NAMALWA (cell line): ENCODE data around the gene FEM1B.

Experiments used
- DNase-seq: peaks from one replicate; pipeline ENCODE4 v3.0.0-alpha.2; 2015; ENCODE audit warnings: low spot score

Gene FEM1B

DNA sequence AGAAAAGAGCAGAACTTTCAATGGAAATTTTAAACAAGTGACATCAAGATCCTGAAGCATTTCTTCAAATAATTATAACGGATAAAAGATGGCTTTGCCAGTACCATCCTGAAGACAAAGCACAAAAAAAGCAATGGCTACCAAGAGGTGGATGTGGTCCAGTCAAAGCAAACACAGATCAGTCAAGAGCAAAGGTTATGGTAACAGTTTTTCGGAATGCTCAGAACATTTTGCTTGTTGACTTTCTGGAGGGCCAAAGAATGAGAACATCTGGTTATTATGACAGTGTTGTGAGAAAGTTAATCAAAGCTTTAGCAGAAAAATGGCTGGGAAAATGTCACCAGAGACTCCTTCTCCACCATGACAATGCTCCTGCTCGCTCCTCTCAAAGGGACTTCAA lies 31.5 kb downstream of the FEM1B start:
- DNase-seq = no peak

DNA sequence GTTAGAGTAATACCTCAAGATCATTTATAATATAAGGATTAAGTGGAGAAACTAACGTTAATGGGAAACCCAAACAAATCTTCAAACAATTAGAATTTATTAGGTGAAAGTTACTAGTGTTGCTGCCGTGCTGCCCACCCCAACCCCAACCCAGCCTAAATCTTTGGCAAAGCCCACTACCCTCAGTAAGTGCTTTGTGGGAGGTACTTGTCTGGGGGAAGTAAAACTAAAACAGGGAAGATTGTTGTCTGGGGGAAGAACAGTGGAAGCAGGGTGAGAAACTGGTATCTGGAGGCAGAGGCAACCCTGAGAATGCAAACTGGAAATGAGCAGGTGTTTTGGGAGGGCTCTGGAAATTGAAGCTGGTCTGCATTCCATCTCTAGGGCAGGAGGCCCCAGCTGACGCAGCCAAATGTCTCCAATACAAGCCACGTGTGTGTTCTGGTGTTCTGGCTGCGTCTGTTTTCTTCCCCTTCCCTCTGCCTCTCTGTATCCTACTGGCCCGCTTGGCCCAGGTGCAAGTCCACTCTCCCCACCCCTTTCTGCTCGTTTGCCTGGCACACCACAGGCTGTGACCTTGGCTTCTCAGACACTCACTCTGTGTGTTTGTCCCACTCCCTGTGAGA lies 32.7 kb downstream of the FEM1B start:
- no peak for DNase-seq

DNA sequence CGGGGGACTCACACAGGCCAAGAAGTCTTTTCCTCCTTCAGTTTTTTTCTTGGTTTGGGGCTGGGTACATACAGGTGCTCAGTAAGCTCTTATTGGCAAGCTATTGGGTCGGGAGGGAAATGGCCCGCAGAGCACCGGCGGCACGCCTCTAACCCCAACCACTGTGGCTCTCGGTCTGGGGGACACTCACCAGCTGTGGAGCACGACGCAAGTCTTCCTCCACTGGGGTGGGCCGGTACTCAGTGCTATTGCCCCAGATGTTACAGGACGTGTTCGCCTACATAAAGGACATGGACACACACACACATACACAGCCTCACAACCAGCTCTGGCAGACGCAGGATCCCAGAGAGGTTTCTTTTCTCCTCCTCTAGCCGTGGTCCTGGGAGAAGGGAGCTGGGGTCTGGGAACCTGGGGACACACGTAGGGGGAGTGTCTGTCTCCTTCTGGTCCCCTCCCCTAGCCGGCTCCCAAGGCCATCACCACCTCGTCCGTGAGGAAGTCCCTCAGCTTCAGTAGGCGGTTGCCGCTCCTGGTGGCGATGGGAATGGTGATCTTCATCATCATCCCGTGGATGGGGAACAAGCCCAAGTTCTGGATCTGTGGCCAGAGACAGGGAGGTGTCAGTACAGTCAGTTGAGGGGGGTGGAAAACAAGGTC lies 33.4 kb downstream of the FEM1B start:
- DNase-seq = no peak

DNA sequence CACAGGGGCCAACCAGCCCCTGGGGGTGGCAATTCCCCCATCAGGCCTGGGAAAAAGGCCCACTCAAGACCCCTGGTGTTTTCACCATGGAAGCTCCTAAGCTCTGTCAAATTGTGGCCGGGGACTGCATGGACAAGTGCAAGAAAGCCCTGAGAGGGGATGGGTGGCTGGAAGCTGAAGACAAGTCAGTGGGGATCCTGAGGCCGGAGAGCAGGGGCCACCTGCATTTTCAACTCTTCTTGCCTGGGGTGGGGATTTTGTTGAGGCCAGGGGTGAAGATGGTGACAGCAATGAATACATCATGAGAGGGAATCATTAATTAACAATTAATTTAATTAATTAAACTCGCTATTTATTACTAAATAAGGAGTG lies 33.9 kb downstream of the FEM1B start:
- DNase-seq = no peak

DNA sequence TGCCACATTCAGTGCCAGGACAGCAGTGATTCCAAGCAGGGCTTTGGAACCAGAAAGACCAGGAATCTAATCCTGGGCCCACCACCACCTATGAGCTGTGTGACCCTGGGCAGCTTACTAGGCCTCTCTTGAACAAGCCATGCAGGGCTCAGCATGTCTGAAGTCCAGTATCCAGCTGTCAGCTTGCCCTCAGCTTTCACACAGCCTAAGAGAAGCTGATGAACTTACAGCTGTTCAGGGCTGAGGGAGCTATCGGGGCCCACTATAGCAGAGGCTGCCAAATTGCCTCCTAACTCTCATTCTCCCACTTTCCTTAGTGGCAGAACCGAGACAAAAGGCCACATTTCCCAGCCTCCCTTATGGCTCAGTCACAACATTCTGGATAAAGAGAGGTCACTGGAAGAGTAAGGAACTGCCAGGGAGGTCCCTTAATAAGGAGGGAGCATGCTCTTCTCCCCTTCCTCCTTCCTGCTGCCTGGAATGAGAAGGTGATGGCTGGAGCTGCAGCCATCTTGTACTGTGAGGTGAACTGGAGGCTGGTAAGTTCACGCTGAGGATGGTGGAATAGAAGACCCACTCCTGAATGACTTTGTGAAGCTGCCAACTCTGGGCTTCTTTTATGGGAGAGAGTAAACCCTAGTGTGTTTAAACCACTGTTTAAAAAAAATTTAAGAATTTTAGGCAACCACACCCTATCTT lies 34.5 kb downstream of the FEM1B start:
- DNase-seq = no peak

DNA sequence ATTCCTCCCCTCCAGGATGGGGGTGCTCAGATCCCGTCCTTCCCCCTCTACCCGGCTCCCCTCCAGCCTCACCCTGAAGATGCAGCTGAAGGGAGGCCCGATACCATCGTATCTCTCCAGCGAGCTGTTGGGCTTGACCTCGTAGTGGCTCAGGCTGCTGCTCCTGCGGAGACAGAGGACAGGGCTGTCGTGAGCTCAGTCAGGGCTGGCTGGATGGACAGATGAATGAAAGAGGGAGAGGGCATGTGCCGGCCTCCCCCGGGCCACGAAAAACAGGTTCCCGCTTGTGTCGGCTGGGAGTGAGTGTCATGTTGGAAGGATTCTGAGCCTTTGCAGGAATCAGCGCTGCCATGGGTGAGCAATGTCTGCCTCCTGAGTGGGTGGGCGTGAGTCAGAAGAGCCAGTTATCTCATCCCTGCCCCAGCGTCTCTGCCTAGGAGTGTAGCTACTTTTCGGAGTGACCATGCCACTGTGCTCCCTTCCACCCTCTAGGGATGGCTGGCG lies 35.2 kb downstream of the FEM1B start:
- no peak for DNase-seq

DNA sequence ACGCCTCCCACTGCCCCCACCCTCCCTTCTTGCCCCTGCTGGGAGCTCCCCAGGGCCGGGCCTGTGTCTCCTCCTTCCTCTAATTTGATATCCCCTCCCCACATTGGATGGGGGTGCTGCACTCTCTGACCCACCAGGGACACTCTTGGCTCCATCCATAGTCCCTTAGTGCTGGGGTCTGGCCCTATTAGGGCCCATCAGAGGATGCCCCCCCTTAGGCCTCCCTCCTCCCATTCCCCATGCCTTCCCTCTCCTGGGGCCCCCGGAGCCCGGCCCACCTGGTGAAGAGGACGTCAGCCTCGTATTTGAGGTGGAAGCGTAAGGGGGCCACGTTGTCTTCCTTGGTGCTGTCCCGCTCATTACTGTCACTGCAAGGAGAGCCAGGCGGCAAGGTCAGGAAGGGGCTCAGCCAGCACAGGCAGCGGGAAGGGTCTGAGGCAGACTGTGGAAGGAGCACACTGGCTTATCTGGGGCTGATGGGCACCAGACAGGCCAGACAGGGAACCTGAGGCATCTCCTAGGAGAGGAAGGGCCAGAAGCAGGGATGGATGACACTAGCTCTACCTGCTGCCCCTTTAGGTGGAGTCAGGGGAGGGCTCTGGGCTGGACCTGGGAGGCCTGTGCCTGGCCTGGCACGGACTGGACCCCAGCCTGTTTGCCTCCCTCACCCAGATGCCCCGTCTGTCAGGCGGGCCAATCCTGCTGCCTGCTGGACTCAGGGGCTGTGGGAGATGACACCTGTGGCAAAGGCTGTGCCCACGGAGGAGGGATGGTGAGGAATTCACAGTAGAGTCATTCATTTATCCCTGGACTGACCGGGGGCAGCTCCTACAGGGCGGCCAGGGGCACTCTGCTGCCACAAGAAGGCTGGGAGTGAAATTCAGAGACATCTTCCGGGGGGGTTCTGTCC lies 36.2 kb downstream of the FEM1B start:
- DNase-seq = no peak

DNA sequence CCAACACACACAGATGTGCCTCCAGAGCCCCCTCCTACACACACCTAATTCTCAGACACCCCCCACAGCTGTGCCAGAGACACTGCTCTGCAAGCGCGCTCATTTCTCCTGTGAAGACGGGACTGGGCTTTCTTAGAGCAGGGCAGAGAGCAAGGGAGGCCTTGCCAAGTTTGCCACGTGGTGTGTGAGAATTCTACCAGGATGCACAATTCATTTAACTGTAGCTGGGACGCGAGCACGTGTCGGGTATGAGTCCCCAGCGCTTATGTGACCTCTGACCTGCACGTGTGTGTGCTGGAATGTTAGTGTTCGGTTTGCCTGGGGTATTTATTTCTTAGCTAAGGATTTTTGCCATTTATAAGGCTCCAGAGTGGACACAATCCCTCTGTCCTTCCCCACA lies 37.0 kb downstream of the FEM1B start:
- DNase-seq = no peak

DNA sequence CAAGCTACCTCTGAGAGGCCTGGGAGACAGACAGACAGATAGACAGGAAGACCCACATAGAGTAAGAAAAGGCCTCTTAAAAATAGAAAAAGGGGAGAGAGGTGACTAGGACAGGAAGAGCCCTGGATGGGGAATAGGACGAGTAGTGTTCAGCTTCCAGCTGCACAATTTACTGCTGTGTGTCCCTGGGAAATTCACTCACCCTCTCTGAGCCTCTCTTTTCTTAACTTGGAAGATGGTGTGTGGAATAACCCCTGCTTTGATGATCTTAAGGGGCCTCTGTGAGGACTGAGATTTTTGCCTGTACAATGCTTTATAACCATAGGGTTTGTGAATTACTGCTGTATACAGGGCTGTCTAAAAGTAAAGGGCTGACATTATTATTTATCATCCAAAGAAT lies 37.5 kb downstream of the FEM1B start:
- no peak for DNase-seq

DNA sequence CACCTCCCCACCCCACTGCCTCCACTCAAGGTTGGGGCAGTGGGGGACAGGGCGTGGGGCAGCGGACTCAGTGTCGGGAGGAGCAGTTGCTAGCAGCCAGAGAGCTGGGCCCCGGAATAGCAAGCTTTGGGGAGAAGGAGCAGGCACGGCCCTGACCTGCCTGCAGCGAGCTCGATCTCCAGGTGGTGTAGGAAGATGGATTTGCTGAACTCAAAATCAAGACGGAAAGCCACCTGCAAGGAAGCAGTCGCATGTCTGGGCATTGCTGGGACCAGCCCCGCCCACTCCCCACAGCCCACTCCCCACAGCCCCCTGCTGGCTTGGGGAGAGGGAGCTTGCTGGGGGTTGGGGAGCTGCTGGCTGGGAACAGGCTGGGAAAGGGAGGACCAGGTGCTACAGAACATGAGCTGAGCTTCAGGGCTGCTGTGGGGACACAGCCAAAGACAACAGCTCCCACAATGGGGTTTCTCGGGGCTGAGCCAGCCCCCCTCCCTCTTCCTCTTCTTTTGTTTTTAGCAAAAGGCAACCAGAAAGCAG lies 38.0 kb downstream of the FEM1B start:
- no peak for DNase-seq

DNA sequence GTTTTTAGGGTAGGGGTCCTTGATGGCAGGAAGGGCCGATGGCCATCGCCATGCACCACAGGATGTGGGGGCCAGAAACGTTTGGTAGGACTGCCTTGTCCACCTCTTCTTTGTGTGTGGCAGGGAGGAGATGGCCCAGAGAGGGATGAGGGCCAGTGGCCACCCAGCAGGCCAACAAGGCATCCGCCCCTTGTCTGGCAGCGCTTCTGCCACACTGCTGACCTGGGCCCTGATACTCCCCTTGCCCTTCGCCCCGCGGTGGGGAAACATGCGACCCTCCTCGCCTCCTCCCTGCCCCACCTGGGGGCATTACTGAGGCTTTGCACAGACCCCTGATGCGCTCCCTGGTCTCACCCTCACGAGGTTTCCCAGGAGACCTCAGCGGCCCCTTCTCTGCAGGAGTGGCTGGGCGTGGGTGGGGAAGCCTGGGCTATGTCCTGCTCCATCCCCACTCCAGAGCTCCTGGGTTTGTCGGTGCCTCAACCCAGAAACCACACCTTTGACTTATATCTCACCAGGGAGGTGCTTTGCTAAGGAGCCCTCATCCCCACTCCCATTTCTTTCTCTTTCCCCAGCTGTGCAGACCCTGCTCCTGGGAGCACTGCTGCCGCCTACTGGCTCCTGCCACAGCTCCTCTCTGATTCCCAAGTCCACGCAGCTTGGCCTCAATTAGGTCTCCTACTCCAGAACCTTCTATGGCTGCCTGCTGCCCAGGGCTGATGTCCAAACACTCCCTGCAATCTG lies 38.7 kb downstream of the FEM1B start:
- DNase-seq = no peak

DNA sequence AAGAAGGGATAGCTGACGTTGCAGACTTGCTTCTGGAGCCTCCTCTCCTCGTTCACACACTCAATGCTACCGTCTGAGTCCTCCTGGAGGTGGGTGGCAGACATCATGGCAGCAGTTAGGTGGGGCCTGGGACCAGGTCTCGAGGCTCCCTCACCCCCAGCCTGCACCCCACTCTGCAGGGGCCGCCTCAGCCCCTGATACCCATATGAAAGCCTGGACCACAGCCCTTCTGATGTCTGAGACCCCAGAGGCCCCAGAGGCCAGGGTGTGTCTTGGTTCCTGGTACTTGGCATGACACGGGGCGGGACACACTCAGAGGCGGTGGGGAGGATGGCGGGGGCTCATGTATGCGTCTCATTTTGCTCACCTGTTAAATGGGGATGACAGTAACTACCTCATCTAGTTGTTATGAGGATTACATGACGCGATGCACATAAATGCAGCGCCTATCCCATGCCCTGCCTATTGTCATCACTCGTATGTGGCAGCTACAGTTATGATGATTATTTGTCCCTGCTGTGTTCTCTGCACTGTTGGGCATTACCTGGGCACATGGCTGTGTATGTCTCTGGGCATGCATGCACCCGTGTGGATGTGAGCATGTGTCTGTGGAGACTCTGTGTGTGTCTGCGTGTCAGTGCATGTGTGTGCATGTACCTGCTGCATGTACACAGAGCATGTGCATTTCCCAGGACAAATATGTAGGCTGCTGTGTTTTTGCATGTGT lies 39.9 kb downstream of the FEM1B start:
- no peak for DNase-seq

DNA sequence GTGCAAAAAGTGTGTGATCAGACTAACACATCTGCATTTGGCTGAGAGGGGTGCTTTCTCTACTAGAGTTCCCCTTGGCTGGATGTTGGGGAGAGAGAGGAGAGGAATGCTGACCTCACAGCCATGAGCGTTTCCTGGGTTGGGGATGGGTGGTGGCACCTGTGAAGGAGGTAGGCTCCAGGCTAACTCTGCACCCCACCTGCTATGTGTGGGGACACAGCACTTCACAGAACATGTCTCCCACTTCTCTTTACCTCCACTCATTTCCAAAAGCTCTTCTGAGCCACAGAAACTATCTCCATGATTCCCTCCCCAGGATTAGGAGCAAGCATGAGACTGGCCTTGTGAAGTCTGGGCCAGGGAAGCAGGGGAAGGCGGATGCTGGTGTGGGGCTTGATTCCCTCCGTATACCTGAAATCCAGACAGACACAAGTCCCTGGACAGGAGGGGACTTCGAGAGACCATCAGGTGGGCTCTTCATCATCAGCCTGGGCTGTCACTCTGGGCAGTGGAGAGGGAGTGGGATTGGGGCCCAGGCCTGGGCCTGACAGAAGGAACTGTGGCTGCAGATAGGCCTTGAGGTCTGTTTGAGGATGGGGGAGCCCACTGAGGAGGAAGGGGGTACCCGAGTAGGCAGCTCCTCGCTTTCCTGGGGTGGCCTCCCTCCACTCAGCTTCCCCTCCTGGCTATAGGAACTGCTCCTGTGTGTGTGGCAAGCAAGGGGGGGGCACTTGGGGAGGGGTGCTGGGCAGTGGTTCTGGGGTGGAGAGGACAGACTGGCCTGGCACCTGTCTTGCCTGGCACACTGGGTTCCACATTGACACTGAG lies 40.7 kb downstream of the FEM1B start:
- no peak for DNase-seq

DNA sequence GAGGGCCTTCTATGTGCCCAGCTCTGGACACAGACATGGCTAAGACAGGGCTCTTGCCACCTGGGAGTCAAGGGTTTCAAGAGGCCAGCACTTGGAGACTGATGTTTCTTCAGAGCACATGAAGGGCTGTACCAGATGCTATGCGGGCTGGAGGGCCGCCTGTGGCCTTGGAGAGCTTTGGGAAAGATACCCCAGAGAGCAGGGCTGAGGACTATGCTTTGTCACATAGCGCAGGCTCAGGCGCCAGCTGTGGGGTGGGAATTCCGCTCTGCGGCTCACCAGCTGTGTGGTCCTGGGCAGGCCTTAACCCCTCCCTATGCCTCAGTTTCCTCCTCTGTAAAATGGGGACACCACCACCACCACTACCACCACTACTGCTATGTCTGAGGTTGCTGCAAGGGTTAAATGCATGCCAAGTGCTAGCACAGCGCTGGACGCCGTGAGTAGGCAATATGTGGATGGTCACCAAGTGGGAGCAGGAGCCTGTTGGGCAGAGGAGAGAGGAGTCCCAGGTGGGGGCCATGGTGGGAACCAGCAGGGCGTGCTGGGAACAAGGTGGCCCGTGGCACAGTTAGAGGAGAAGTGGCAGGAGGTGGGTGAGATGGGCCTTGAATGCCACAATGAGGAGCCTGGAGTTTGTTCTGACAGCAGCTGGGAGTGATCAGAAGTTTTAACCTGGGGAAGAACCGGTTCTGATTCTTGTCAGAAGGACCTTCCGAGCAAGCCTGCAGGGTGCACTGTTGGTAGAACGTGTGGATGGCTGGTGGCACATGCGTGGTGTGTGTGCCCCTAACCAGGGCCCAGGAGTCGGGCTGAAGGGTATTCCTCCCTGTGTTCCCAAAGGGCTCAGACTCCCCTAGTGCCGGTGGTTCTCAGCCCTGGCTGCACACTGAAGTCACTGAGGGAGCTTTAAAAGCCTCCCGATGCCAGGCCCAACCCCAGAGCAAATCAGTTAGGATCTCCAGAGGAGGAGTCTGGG lies 41.7 kb downstream of the FEM1B start:
- no peak for DNase-seq

DNA sequence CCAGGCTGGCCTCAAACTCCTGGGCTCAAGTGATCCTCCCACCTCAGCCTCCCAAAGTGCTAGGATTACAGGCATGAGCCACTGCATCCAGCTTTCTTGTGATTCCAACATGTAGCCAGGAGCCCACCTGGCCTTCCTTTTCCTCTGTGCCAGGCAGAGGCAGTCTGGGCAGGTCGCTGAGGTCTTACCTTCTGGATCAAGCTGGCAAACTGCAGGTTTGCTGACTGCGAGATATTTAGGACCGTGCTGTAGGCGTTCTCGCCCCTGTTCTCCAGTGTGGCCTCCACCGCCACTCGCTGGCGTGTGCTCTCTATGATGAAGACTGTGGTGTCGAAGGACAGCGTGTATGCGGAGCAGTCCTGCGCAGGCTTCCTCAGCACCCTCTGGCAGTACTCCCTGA lies 42.5 kb downstream of the FEM1B start:
- DNase-seq = no peak

DNA sequence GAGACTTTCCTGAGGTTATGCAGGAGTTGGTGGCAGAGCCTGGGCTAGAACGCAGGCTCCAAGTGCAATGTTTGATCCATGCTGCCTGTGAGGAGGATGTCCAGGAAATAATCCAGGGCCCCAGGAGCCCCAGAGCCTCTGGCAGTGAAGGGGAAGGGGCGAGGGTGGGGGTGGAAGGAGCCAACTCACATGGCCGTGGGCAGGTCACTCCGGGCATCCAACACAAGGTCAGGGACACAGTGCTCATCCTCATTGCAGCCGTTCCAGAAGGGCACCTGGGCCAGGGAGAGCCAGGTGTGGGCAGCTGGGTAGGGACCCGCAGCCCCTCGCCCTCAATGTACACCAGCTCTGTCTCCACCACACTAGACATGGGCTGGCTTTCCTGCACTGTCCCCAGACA lies 43.7 kb downstream of the FEM1B start:
- no peak for DNase-seq

DNA sequence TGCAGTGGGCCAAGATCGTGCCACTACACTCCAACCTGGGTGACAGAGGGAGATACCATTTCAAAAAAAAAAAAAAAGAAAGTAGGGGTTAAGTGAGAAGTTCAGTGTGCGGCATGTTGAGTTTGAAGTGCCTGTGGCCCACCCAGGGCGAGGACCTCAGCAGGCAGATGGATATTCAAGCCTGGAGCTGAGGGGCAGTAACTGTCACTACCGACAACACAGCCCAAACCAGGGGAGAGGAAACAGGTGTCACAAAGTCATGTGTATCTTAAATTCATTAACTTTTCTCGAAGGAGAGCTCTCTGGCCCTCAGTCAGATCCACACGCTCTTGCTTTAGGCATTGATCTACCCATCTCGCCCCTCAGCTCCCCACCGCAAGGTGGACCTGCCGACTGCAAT lies 45.3 kb downstream of the FEM1B start:
- DNase-seq = no peak

DNA sequence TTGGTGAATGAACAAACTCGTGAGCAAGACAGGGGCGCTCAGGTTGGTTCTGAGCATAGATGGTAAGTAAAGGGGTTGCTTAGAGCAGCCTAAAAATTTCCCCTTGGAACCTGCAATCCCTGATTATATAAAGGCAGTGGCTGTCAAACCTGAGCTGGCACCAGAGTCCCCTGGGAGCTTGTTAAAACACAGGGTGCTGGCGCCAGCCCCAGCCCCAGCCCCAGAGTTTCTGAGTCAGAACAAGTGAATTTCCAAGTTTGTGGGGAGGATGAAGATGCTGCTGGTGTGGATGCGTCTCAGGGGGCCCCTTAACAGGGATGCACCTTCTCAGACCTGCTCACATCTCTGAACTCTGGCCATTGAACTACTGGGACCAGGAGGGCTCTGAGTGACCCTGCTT lies 48.2 kb downstream of the FEM1B start:
- DNase-seq = no peak
